ENCODE results near the gene HPSE2. TPM values are rescaled to one million over a fixed set of nuclear protein-coding genes. Genes with fewer than 3 reads are reported as not detected.

Gene HPSE2
- total and polyA plus RNA-seq, 2 of the 13 experiments (the other 11 are each of a cell fraction or from before 2014, with no cell fraction given) = 0.01 TPM; not detected in 1

DNA sequence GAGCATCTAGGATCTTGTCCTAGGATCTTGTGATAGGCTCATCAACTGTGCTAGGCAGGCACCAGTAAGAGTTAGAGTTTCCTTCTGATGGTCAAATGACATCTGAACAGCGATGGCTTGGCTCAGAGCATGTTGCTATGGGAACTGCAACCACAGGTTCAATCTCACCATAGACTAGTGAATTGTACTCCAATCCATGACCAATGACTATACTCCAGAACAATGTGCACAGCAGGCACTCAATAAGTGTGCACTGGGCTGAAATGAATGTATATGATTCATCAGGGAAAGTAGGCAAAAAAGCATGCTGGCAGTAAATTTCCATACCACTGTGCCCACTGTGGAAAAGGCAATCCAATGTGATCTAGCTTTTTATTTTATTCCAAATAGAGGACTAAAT is 625.4 kb downstream of the HPSE2 start:
- no peaks in the 10 kb centered on the region for H3K36me3 ChIP-seq (replicated peaks in 1 of 2; ENCODE audit: control insufficient read depth in 1 of 2, insufficient read depth in 2 of 2, low read length in 2 of 2)
- H3K9me3 ChIP-seq (ENCODE audit: low read length) = no peaks in the 10 kb centered on the region
- H3K4me1 ChIP-seq (ENCODE audit: insufficient read depth, low read length) = no peaks in the 10 kb centered on the region
- H2AFZ ChIP-seq (ENCODE audit: low read length) = no peak overlapping the region
- intact Hi-C loops (cut with micrococcal nuclease; ENCODE audit: unreplicated experiment) = no loop called here
- WGBS (ENCODE audit: low lambda C conversion rate) = no CpG with 5 or more reads among the region's 1 CpG
- no peak for DNase-seq (ENCODE audit: low spot score)
- no peak overlapping the region for H3K4me3 ChIP-seq (replicated peaks in 1 of 3; ENCODE audit: insufficient read depth in 1 of 3, low read depth in 2 of 3, low read length in 3 of 3)
- H3K27ac ChIP-seq (ENCODE audit: extremely low read length, insufficient read depth, low read length) = no peak overlapping the region
- BruUV-seq (replicated peaks) = no TSS peak
- TF ChIP-seq, protein P1, sequence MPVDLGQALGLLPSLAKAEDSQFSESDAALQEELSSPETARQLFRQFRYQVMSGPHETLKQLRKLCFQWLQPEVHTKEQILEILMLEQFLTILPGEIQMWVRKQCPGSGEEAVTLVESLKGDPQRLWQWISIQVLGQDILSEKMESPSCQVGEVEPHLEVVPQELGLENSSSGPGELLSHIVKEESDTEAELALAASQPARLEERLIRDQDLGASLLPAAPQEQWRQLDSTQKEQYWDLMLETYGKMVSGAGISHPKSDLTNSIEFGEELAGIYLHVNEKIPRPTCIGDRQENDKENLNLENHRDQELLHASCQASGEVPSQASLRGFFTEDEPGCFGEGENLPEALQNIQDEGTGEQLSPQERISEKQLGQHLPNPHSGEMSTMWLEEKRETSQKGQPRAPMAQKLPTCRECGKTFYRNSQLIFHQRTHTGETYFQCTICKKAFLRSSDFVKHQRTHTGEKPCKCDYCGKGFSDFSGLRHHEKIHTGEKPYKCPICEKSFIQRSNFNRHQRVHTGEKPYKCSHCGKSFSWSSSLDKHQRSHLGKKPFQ (CRISPR knock-in tag; IDR thresholded peaks at IDR 0.05; ENCODE audit: insufficient replicate concordance) = no peak
- TF ChIP-seq ZNF143 (CRISPR knock-in tag; IDR thresholded peaks at IDR 0.05) = no peak
- no peak for TF ChIP-seq REL (CRISPR knock-in tag; conservative IDR thresholded peaks at IDR 0.05)
- no peak for TF ChIP-seq NFYB (CRISPR knock-in tag; IDR thresholded peaks at IDR 0.05)
- no peak for TF ChIP-seq SMAD9 (CRISPR knock-in tag; IDR thresholded peaks at IDR 0.05)
- no peak for TF ChIP-seq NONO (IDR thresholded peaks at IDR 0.05)
- TF ChIP-seq NONO (CRISPR knock-in tag; conservative IDR thresholded peaks at IDR 0.05) = no peak
- no peak for TF ChIP-seq ATF7-NPFF (CRISPR knock-in tag; IDR thresholded peaks at IDR 0.05; ENCODE audit: low read depth)
- no peak for TF ChIP-seq TCF7 (IDR thresholded peaks at IDR 0.05; ENCODE audit: low read depth)
- TF ChIP-seq, protein P2, sequence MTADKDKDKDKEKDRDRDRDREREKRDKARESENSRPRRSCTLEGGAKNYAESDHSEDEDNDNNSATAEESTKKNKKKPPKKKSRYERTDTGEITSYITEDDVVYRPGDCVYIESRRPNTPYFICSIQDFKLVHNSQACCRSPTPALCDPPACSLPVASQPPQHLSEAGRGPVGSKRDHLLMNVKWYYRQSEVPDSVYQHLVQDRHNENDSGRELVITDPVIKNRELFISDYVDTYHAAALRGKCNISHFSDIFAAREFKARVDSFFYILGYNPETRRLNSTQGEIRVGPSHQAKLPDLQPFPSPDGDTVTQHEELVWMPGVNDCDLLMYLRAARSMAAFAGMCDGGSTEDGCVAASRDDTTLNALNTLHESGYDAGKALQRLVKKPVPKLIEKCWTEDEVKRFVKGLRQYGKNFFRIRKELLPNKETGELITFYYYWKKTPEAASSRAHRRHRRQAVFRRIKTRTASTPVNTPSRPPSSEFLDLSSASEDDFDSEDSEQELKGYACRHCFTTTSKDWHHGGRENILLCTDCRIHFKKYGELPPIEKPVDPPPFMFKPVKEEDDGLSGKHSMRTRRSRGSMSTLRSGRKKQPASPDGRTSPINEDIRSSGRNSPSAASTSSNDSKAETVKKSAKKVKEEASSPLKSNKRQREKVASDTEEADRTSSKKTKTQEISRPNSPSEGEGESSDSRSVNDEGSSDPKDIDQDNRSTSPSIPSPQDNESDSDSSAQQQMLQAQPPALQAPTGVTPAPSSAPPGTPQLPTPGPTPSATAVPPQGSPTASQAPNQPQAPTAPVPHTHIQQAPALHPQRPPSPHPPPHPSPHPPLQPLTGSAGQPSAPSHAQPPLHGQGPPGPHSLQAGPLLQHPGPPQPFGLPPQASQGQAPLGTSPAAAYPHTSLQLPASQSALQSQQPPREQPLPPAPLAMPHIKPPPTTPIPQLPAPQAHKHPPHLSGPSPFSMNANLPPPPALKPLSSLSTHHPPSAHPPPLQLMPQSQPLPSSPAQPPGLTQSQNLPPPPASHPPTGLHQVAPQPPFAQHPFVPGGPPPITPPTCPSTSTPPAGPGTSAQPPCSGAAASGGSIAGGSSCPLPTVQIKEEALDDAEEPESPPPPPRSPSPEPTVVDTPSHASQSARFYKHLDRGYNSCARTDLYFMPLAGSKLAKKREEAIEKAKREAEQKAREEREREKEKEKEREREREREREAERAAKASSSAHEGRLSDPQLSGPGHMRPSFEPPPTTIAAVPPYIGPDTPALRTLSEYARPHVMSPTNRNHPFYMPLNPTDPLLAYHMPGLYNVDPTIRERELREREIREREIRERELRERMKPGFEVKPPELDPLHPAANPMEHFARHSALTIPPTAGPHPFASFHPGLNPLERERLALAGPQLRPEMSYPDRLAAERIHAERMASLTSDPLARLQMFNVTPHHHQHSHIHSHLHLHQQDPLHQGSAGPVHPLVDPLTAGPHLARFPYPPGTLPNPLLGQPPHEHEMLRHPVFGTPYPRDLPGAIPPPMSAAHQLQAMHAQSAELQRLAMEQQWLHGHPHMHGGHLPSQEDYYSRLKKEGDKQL (CRISPR knock-in tag; IDR thresholded peaks at IDR 0.05; ENCODE audit: low read depth) = no peak
- TF ChIP-seq ZNF660 (CRISPR knock-in tag; IDR thresholded peaks at IDR 0.05; ENCODE audit: borderline replicate concordance, low read depth) = no peak
- TF ChIP-seq ZNF83 (CRISPR knock-in tag; IDR thresholded peaks at IDR 0.05; ENCODE audit: borderline replicate concordance) = no peak
- no peak for TF ChIP-seq TAF1 (CRISPR knock-in tag; IDR thresholded peaks at IDR 0.05)
- TF ChIP-seq, protein P3, sequence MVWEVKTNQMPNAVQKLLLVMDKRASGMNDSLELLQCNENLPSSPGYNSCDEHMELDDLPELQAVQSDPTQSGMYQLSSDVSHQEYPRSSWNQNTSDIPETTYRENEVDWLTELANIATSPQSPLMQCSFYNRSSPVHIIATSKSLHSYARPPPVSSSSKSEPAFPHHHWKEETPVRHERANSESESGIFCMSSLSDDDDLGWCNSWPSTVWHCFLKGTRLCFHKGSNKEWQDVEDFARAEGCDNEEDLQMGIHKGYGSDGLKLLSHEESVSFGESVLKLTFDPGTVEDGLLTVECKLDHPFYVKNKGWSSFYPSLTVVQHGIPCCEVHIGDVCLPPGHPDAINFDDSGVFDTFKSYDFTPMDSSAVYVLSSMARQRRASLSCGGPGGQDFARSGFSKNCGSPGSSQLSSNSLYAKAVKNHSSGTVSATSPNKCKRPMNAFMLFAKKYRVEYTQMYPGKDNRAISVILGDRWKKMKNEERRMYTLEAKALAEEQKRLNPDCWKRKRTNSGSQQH (CRISPR knock-in tag; IDR thresholded peaks at IDR 0.05; ENCODE audit: low read depth) = no peak
- no peak for TF ChIP-seq ZNF607 (CRISPR knock-in tag; IDR thresholded peaks at IDR 0.05; ENCODE audit: borderline replicate concordance)
- no peak for TF ChIP-seq SAFB2 (CRISPR knock-in tag; IDR thresholded peaks at IDR 0.05; ENCODE audit: borderline replicate concordance, low read depth)
- TF ChIP-seq, protein P4, sequence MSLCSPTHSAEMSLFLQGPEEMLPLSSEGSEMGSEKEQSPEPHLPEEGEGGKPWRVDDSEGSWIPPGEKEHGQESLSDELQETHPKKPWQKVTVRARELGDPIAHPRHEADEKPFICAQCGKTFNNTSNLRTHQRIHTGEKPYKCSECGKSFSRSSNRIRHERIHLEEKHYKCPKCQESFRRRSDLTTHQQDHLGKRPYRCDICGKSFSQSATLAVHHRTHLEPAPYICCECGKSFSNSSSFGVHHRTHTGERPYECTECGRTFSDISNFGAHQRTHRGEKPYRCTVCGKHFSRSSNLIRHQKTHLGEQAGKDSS (CRISPR knock-in tag; IDR thresholded peaks at IDR 0.05; ENCODE audit: borderline replicate concordance, low read depth) = no peak
- ATAC-seq = no peak
- in situ Hi-C loops (cut with HindIII; ENCODE audit: extremely low pct_ligation_motif_present, low pct_unique_long_range_greater_than_20kb) = no loop called here
- no peaks in the 10 kb centered on the region for H4K20me1 ChIP-seq (ENCODE audit: insufficient read depth, low read length)
- no peak overlapping the region for H3K4me2 ChIP-seq (ENCODE audit: low read depth, low read length)
- POLR2A ChIA-PET = no interaction called here
- CTCF ChIA-PET (ENCODE audit: low intra/inter-chr PET ratio, low total read pairs) = no interaction called here
- no peaks in the 10 kb centered on the region for H3K79me2 ChIP-seq (ENCODE audit: insufficient read depth, low read length)
- H3K9ac ChIP-seq (ENCODE audit: insufficient read depth, low read depth, low read length) = no peak overlapping the region
- H3K27me3 ChIP-seq (ENCODE audit: control insufficient read depth in 1 of 2, insufficient read depth in 2 of 2, low read length in 2 of 2) = 0 out of 5 replicates have a peak, but pooled peaks cover 0 to 2% of the 10 kb centered on the region in 2 experiments
- no peak for FAIRE-seq
